Left ventricle myocardium inferior (tissue), 1 donor: ENCODE results near the gene FAM110D. TPM values are rescaled to one million over a fixed set of nuclear protein-coding genes. Genes with fewer than 3 reads are reported as not detected.
A peak's percentile ranks its signal among the peaks of the same experiment; 100 is the strongest.

Source experiments
- DNase-seq: peaks from one replicate; pipeline ENCODE4 v3.0.0-alpha.2; 2020
- H3K27ac ChIP-seq: fragments of 200-600 bp; replicated peaks from 2 replicates; pipeline ENCODE4 v1.8.0; 2021
- H3K27me3 ChIP-seq: fragments of 200-600 bp; 2 replicates; pipeline ENCODE4 v1.8.0; 2021; ENCODE audit warnings: low read depth
- H3K36me3 ChIP-seq: fragments of 200-600 bp; 2 replicates; pipeline ENCODE4 v1.8.0; 2021
- H3K4me1 ChIP-seq: fragments of 200-600 bp; 2 replicates; pipeline ENCODE4 v1.8.0; 2021
- H3K4me3 ChIP-seq: fragments of 200-600 bp; 2 replicates; pipeline ENCODE4 v1.8.0; 2021; ENCODE audit warnings: mild to moderate bottlenecking, moderate library complexity
- H3K9me3 ChIP-seq: fragments of 200-600 bp; replicated peaks from 2 replicates; pipeline ENCODE4 v1.8.0; 2021
- CTCF ChIP-seq: fragments of 200-600 bp; IDR thresholded peaks from 2 replicates; pipeline ENCODE4 v1.8.0; 2021; ENCODE audit warnings: antibody characterized with exemption, mild to moderate bottlenecking, borderline replicate concordance
- intact Hi-C: fragments of 100-400 bp; cut with micrococcal nuclease; formaldehyde crosslinking; loops from one replicate; pipeline ENCODE4 v1.11.0; 2022
- total RNA-seq: library from RNA; stranded (reverse); fragmentation: NEBNext Ultra II Directional; extraction: Animal tissue kit (Norgen Biotek cat#: 25700); gene quantifications from one replicate; pipeline ENCODE4 v1.2.1, GENCODE V29; 2021
- donor health status: DM: no; HTN: yes; CAD: no; lungs with severe emphysema.

The FAM110D gene
- total RNA-seq, 1 donor from 2014 or later, result 3.1 TPM

DNA sequence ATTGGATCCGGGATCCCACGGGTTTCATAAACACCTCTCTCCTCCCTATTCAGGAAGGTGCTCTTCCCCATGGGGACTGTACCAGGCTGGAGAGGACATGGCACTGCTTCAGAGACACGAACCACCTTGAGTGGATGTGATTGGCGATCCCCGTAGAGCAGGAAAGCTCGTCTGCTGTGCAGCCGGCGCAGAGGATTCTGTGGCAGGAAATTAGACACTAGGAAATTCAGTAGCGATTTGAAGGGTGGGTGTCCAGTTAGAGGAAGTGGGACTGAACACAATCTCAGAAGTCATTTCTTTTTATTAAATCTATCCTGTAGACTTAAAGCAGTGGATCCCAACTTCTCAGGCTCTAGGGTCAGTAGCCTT lies 46.5 kb upstream of the FAM110D start:
- peaks cover 56% of the 10 kb centered on the region for H3K4me1 ChIP-seq
- TF ChIP-seq CTCF, result no peak
- H3K36me3 ChIP-seq, result peaks cover 34% of the 10 kb centered on the region
- H3K27me3 ChIP-seq, result no peaks in the 10 kb centered on the region
- H3K4me3 ChIP-seq, result peak overlapping the region; percentile 86
- no peaks in the 10 kb centered on the region for H3K9me3 ChIP-seq
- intact Hi-C loops, result no loop called here
- DNase-seq, result no peak
- peak overlapping the region; percentile 97 for H3K27ac ChIP-seq

GRCh38 chr1:26114165-26114927 lies 44.5 kb upstream of the FAM110D start:
- Histone ChIP-seq H3K4me3 (peak overlapping the region; percentile 86), H3K4me1 (peaks cover 65% of the 10 kb centered on the region), H3K36me3 (peaks cover 54% of the 10 kb centered on the region), H3K9me3 (no peaks in the 10 kb centered on the region), H3K27ac (peak overlapping the region; percentile 97), H3K27me3 (no peaks in the 10 kb centered on the region)
- no peak for TF ChIP-seq CTCF
- intact Hi-C loops, result no loop called here
- no peak for DNase-seq

GRCh38 chr1:26119892-26120608 lies 38.8 kb upstream of the FAM110D start:
- Histone ChIP-seq H3K4me3 (no peak overlapping the region), H3K27ac (peak overlapping the region; percentile 38), H3K27me3 (no peaks in the 10 kb centered on the region), H3K36me3 (peaks cover 61% of the 10 kb centered on the region), H3K9me3 (no peaks in the 10 kb centered on the region), H3K4me1 (peaks cover 63% of the 10 kb centered on the region)
- no peak for DNase-seq
- intact Hi-C loops, result no loop called here
- TF ChIP-seq CTCF, result no peak

- Histone ChIP-seq H3K27ac (peak overlapping the region; percentile 65), H3K36me3 (peaks cover 41% of the 10 kb centered on the region), H3K4me1 (peaks cover 68% of the 10 kb centered on the region), H3K27me3 (no peaks in the 10 kb centered on the region), H3K9me3 (no peaks in the 10 kb centered on the region), H3K4me3 (no peak overlapping the region)
- no peak for DNase-seq
- intact Hi-C loops, result no loop called here
- no peak for TF ChIP-seq CTCF
Measured at GRCh38 chr1:26121854-26122773, 36.8 kb upstream of the FAM110D start.
